GM12872 (cell line): ENCODE data around the gene SYCP2.

Experiments
- TF ChIP-seq, protein P1 (sequence below): IDR thresholded peaks from 3 replicates; pipeline ENCODE4 v1.5.1; 2011; ENCODE audit warnings: low read depth, mild to moderate bottlenecking, low read length, moderate library complexity; ENCODE audit not compliant: insufficient read depth

The SYCP2 gene

DNA sequence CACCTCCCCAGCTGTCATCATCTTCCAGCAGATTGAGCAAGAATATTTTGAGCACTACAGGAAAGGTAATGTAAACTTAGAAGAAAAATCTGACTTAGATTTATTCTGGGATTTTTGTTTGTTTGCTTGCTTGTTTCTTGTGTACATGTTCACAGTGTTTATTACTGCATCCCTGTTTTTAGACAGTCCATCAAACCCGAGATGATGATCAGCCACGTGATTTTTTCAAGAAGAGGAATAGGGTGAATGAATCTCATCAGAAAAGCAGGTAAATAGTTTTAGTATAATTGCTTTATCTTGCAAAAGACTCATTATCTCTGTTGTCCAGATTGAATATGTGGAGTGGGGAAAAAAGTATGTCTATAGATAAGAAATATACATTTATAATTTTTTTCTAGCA lies 8.8 kb upstream of the SYCP2 start:
- TF ChIP-seq, protein P1, sequence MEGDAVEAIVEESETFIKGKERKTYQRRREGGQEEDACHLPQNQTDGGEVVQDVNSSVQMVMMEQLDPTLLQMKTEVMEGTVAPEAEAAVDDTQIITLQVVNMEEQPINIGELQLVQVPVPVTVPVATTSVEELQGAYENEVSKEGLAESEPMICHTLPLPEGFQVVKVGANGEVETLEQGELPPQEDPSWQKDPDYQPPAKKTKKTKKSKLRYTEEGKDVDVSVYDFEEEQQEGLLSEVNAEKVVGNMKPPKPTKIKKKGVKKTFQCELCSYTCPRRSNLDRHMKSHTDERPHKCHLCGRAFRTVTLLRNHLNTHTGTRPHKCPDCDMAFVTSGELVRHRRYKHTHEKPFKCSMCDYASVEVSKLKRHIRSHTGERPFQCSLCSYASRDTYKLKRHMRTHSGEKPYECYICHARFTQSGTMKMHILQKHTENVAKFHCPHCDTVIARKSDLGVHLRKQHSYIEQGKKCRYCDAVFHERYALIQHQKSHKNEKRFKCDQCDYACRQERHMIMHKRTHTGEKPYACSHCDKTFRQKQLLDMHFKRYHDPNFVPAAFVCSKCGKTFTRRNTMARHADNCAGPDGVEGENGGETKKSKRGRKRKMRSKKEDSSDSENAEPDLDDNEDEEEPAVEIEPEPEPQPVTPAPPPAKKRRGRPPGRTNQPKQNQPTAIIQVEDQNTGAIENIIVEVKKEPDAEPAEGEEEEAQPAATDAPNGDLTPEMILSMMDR: no peak

DNA sequence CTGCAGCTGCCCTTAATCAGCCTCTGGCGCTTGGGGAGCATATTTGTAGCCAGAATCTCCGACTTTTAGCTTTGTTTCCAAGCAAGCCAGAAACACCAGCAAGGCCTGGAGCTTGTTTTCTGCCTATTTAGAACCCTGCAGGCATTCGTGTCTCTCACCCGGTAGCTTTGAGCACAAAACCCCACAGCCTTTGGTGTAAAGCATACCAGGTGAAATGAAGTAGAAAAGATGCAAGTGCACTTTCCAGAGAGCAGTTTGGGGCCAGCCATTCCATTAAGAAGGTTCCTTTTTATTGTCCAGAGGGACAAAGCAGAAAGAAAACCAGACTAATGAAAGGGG lies 7.5 kb upstream of the SYCP2 start:
- TF ChIP-seq, protein P1: no peak

DNA sequence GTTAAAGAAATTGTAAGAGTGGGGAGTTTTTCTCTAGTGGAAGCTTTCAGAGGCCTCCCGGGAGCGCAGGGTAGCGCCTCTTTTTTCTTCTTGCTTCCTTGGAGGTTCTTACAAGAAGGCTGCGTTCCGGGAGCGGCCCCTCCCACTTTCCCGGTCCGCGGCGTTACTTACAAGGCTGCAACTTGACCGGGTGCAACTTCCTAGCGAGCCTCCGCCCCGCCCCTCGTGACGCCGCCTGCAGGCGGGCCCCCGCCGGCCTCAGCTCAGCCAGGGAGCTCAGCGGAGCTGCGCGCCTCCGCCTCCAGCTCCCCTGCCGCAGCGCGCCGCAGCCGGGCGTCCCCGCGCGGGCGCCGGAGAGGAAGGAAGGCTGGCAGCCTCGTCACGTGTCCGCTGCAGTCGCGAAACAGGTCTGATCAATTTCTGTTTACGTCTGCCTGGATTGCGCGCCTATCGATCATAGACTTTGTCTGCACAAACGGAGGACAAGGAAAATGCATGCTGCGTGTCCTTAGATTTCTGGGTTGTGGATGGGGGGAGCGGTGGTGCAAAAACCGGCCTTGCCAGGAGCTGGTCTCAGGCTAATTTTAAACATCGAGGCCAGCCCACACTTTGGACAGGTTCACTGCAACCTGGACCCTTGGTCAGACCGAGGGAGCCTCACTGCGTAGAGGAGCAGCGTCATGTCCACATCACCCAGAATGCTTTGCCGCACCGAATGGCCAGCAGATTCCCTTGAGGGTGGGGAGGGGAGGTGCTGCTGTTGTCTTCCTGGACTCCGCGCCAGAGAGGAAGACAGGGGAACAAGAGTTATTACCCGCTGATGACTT lies 6.9 kb upstream of the SYCP2 start, which contains the start of the genes FAM217B and PPP1R3D:
Gene FAM217B, plus strand, starts transcription at position 261 of the 827 bp plus-strand sequence. CDS start 3,555 bp downstream, outside the sequence.
Gene PPP1R3D, minus strand, starts transcription at position 177 of the 827 bp plus-strand sequence. CDS start 374 bp downstream, outside the sequence.
- TF ChIP-seq, protein P1: no peak

DNA sequence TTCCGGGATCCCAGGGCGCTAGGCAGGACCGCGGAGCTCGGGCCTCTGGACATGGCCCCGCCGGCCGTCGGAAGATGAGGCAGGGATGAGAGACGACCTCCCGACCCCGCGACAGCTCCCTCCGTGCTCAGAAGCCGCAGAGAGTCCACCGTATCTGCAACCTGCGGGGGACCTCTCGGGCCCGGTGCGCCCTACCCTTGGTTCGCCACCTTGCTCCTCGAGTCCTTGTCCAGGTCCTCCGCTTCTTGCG lies 6.4 kb upstream of the SYCP2 start:
- TF ChIP-seq, protein P1: no peak

DNA sequence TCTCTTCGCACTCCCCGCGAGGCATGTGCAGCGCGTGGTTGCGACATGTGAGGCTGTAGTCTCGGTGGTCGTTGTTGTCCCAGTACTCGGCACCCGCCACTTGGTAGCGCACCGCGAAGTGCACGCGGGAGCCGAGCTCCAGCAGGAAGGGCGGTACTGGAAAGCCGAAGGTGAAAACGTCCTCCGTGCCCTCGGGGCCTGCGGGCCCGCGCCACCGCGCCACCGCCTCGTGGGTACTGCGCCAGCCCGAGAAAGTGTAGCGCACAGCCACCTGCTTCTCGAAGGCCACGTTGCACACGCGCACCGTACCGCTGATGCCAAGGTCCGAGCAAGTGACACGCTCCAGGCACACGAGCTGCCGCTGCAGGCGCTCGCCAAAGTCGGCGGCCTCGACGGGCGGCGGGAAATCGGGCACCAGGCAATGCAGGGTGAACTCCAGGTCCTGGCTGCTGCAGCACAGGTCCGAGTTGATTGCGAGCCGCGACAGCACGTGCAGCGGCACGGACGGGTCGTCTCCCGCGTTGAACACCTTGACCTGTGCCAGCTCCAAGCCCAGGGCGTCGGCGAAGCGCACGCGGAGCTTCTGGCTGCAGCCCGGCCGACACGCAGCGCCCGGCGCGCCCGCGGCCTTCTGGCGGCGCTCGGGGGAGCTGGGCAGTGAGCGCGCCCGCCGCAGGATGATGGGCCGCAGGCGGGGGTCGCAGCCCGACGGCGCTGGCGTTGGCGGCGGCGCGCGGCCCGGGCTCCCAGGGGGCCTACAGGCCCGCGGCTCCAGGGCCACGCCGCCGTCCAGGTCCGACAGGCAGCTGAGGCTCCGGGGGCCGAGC lies 5.8 kb upstream of the SYCP2 start:
- TF ChIP-seq, protein P1: no peak

DNA sequence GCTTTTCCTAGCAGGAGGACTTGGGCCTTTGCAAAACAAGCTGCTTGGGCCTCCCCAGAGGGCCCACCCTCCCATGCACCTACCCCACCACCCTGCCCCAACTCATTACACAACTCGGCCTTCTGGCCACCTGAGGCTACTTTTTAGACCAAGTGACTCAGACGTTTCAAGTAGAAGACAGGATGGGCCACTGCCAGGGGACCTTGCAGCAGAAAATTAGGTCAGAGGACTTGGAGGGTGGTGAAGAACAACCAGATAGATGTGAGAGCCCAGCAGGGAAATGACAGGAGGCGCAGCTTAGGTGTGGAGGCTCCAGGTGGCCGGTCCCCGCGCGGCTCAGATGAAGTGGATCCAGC lies 5.2 kb upstream of the SYCP2 start:
- TF ChIP-seq, protein P1: no peak

DNA sequence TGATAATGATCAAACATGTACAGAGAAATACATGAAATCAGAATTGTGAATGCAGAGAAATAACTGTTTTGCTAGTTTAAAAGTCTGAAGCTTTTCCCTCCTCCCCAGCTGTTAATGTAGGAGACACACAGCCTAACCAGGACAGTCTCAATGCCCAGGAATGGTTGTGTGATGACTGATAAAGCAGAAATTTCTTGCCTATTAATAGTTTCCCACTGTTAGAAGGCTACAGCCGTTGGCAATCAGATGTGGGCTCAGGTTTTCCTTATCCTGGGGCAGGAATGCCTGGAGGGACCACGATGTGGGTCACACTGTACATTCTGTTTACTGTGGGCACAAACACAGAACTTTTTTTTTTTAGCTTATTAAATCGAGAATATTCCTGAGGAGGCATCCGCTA lies 4.8 kb upstream of the SYCP2 start:
- TF ChIP-seq, protein P1: no peak
